Mucosa of gallbladder (tissue), 1 donor: ENCODE measurements around the gene SMARCD3. TPM values are rescaled to one million over a fixed set of nuclear protein-coding genes. Genes with fewer than 3 reads are reported as not detected.

Source experiments
- total RNA-seq: library from RNA; stranded (reverse); gene quantifications from one replicate; pipeline ENCODE4 v1.2.1, GENCODE V29; 2021
- donor health status: DM: no; HTN: no; CAD: no.

Gene SMARCD3
- total RNA-seq, 1 donor from 2014 or later: 56.3 TPM

Other genes with a start within 250 kb of the SMARCD3 start
- gene ATG9B, start 224.2 kb downstream of the SMARCD3 start, total RNA-seq: 1.2 TPM
- 43.9 TPM for gene ABCB8, start 220.2 kb downstream of the SMARCD3 start, total RNA-seq
- 4.4 TPM for gene ASIC3, start 200.2 kb downstream of the SMARCD3 start, total RNA-seq
- gene CDK5, start 190.8 kb downstream of the SMARCD3 start, total RNA-seq: 15.9 TPM
- gene SLC4A2, start 189.1 kb downstream of the SMARCD3 start, total RNA-seq: 193 TPM
- 121 TPM for gene FASTK, start 167.9 kb downstream of the SMARCD3 start, total RNA-seq
- gene TMUB1, start 165.2 kb downstream of the SMARCD3 start, total RNA-seq: 69.1 TPM
- 98.4 TPM for gene AGAP3, start 162.2 kb downstream of the SMARCD3 start, total RNA-seq
- not detected for gene GBX1, start 81.0 kb downstream of the SMARCD3 start, total RNA-seq
- gene ASB10, start 61.4 kb downstream of the SMARCD3 start, total RNA-seq: not detected
- gene H2BK1, start 38.2 kb downstream of the SMARCD3 start, total RNA-seq: not detected
- gene ABCF2, start 21.5 kb downstream of the SMARCD3 start, total RNA-seq: 25.3 TPM
- gene CHPF2, start 16.2 kb downstream of the SMARCD3 start, total RNA-seq: 52.3 TPM
- 52.4 TPM for gene NUB1, start 93.1 kb upstream of the SMARCD3 start, total RNA-seq
- 2.9 TPM for gene WDR86, start 161.3 kb upstream of the SMARCD3 start, total RNA-seq
- gene CRYGN, start 191.4 kb upstream of the SMARCD3 start, total RNA-seq: 0.43 TPM